ENCODE measurements around the gene ZBTB18.

Gene ZBTB18

DNA sequence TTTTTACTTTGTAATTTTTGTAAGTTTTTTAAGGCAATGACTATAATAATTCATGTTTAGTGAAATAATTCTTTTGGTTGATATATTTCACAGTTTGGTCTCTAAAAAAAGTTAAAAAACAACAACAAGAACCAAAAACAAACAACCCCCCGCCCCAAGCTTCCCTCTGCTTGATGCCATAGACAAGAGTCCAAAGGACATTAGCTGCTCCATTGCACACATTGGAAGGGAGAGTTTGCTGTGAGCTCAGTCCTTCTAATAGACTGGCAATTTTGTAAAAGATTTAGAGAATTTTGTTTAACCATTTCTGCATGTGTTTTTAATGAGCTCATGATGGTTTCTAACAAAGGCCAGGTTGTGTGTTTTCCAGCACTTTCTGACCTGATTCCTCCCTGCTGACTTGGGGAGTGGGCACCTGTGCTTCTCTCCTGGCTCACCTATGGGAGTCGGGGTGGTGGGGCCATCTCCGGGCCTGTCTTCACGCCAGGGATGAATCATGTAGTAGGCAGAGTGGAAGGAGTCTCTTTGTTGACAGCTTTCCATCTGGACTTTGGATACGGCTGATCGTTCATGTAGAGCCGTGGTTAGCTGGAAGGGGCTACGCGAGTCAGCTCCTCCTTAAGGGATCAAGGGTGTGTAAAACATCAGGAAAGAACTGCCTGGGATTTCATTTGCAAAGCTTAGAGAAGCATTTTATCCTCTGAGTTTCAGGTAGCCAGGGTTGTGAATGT is 14.1 kb downstream of the ZBTB18 start:
- Histone ChIP-seq H3K27me3 (ENCODE audit: insufficient read depth, low read length) (no peaks in the 10 kb centered on the region), H3K9ac (ENCODE audit: low read length) (no peak overlapping the region), H3K79me2 (ENCODE audit: control insufficient read depth, insufficient read depth, low read length, poor library complexity) (no peaks in the 10 kb centered on the region), H3K18ac (ENCODE audit: low read length) (no peak overlapping the region), H4K8ac (ENCODE audit: low read depth, low read length) (no peak overlapping the region), H3K4ac (ENCODE audit: low read depth, low read length) (no peak overlapping the region), H4K12ac (ENCODE audit: low read depth, low read length) (no peak overlapping the region), H3K14ac (ENCODE audit: low read length) (no peak overlapping the region), H3K79me1 (ENCODE audit: low read length) (no peaks in the 10 kb centered on the region), H3K9me3 (ENCODE audit: insufficient read depth, low read depth, low read length) (no peaks in the 10 kb centered on the region), H3K4me3 (ENCODE audit: low read depth, low read length) (no peak overlapping the region), H3K4me1 (ENCODE audit: control insufficient read depth in 1 of 2, insufficient read depth in 2 of 2, low read length in 2 of 2) (no peaks in the 10 kb centered on the region), H2AFZ (ENCODE audit: insufficient read depth, low read length, poor library complexity) (no peak overlapping the region), H3K36me3 (ENCODE audit: control insufficient read depth in 1 of 2, insufficient read depth in 2 of 2, low read length in 2 of 2) (no peaks in the 10 kb centered on the region), H2BK5ac (ENCODE audit: low read depth, low read length, poor library complexity) (no peak overlapping the region), H3K27ac (ENCODE audit: low read depth, low read length) (no peak overlapping the region), H2BK120ac (ENCODE audit: insufficient read depth, low read length, poor library complexity) (no peak overlapping the region), H3K4me2 (ENCODE audit: low read length) (no peak overlapping the region), H2BK12ac (ENCODE audit: low read length) (no peak overlapping the region), H3K23ac (ENCODE audit: low read length) (no peak overlapping the region), H4K91ac (ENCODE audit: low read depth, low read length) (no peak overlapping the region), H2AK5ac (ENCODE audit: low read length) (no peak overlapping the region)
- no CpG with 5 or more reads among the region's 9 CpGs for WGBS (ENCODE audit: extremely low coverage, insufficient coverage, insufficient read length)
- no peak for DNase-seq

DNA sequence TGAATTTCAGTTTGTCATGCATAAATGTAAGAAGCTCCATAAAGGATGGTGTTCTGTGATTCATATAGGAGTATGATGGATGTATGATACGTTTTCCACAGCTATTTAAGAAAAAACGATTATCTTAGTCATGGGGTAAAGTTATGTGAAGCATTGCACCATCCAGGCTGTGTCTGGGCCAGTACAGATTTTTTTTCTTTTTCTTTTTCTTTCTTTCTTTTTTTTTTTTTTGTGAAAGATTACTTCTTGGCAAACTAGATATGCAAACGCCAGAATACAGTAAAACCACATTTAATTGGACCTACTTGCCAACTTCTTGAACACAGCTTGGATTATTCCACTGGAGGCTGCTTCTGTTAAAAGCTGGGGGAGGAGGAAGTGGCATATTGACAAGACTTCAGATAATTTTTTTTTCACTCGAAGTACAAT is 14.9 kb downstream of the ZBTB18 start:
- H3K4ac ChIP-seq (ENCODE audit: low read depth, low read length), result no peak overlapping the region
- H4K8ac ChIP-seq (ENCODE audit: low read depth, low read length), result no peak overlapping the region
- no peak overlapping the region for H3K23ac ChIP-seq (ENCODE audit: low read length)
- no peak overlapping the region for H4K91ac ChIP-seq (ENCODE audit: low read depth, low read length)
- H3K4me1 ChIP-seq (ENCODE audit: control insufficient read depth in 1 of 2, insufficient read depth in 2 of 2, low read length in 2 of 2), result no peaks in the 10 kb centered on the region
- H3K79me1 ChIP-seq (ENCODE audit: low read length), result no peaks in the 10 kb centered on the region
- H2BK120ac ChIP-seq (ENCODE audit: insufficient read depth, low read length, poor library complexity), result no peak overlapping the region
- no peaks in the 10 kb centered on the region for H3K9me3 ChIP-seq (ENCODE audit: insufficient read depth, low read depth, low read length)
- no peak overlapping the region for H4K12ac ChIP-seq (ENCODE audit: low read depth, low read length)
- no peak overlapping the region for H3K14ac ChIP-seq (ENCODE audit: low read length)
- H3K27me3 ChIP-seq (ENCODE audit: insufficient read depth, low read length), result no peaks in the 10 kb centered on the region
- H3K9ac ChIP-seq (ENCODE audit: low read length), result no peak overlapping the region
- H3K79me2 ChIP-seq (ENCODE audit: control insufficient read depth, insufficient read depth, low read length, poor library complexity), result no peaks in the 10 kb centered on the region
- peak in 1 of 2 donors; percentile 18 for DNase-seq
- H3K18ac ChIP-seq (ENCODE audit: low read length), result no peak overlapping the region
- H3K4me3 ChIP-seq (ENCODE audit: low read depth, low read length), result no peak overlapping the region
- H3K27ac ChIP-seq (ENCODE audit: low read depth, low read length), result no peak overlapping the region
- no peak overlapping the region for H2AK5ac ChIP-seq (ENCODE audit: low read length)
- H2BK5ac ChIP-seq (ENCODE audit: low read depth, low read length, poor library complexity), result no peak overlapping the region
- WGBS (ENCODE audit: extremely low coverage, insufficient coverage, insufficient read length), result no CpG with 5 or more reads among the region's 4 CpGs
- H3K4me2 ChIP-seq (ENCODE audit: low read length), result no peak overlapping the region
- H3K36me3 ChIP-seq (ENCODE audit: control insufficient read depth in 1 of 2, insufficient read depth in 2 of 2, low read length in 2 of 2), result no peaks in the 10 kb centered on the region
- no peak overlapping the region for H2BK12ac ChIP-seq (ENCODE audit: low read length)
- no peak overlapping the region for H2AFZ ChIP-seq (ENCODE audit: insufficient read depth, low read length, poor library complexity)

DNA sequence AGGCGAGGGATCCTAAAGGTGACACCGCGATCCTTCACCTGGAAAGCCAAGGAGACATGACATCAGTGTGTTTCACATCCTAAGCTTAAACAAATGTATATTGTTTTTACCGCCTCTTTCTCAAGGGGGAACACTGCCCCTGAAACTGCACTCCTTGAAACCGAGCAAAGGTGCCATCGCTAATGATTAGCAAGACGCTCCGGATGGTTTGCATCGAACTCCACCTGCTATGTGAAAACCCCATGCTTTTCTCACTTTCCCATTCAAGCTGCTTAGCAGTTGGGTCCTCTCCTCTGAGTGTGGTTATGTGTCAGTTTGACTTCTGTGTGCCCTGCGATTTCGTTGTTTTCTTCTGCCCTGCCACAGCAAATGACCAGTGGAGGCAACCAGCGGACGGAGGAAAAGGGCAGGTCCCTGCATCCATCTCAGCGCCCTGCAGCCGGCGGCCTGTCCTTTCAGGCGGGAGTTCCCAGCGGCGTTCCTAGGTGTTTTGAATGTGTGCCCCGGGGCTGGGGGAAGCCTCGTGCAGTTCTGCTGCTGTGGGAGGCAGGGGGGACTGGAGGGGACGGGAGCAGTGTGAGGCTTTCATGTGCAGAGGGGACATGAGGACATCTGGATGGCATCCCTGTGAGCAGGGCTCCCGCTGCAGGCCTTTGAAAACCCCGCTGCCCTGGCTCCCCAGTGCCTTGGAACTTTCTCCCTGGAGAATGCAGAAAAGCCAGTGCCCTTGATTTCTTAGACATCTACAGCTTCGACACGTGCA is 16.1 kb downstream of the ZBTB18 start:
- H2BK5ac ChIP-seq (ENCODE audit: low read depth, low read length, poor library complexity), result no peak overlapping the region
- WGBS (ENCODE audit: extremely low coverage, insufficient coverage, insufficient read length), result no CpG with 5 or more reads among the region's 26 CpGs
- DNase-seq, result no peak
- no peak overlapping the region for H2AK5ac ChIP-seq (ENCODE audit: low read length)
- H4K12ac ChIP-seq (ENCODE audit: low read depth, low read length), result no peak overlapping the region
- H3K27me3 ChIP-seq (ENCODE audit: insufficient read depth, low read length), result no peaks in the 10 kb centered on the region
- H3K9ac ChIP-seq (ENCODE audit: low read length), result no peak overlapping the region
- H3K36me3 ChIP-seq (ENCODE audit: control insufficient read depth in 1 of 2, insufficient read depth in 2 of 2, low read length in 2 of 2), result no peaks in the 10 kb centered on the region
- H4K91ac ChIP-seq (ENCODE audit: low read depth, low read length), result no peak overlapping the region
- H3K27ac ChIP-seq (ENCODE audit: low read depth, low read length), result no peak overlapping the region
- no peaks in the 10 kb centered on the region for H3K4me1 ChIP-seq (ENCODE audit: control insufficient read depth in 1 of 2, insufficient read depth in 2 of 2, low read length in 2 of 2)
- no peak overlapping the region for H3K4me2 ChIP-seq (ENCODE audit: low read length)
- no peak overlapping the region for H3K14ac ChIP-seq (ENCODE audit: low read length)
- no peak overlapping the region for H3K4ac ChIP-seq (ENCODE audit: low read depth, low read length)
- no peaks in the 10 kb centered on the region for H3K79me2 ChIP-seq (ENCODE audit: control insufficient read depth, insufficient read depth, low read length, poor library complexity)
- no peak overlapping the region for H4K8ac ChIP-seq (ENCODE audit: low read depth, low read length)
- no peaks in the 10 kb centered on the region for H3K79me1 ChIP-seq (ENCODE audit: low read length)
- H2BK120ac ChIP-seq (ENCODE audit: insufficient read depth, low read length, poor library complexity), result no peak overlapping the region
- no peak overlapping the region for H3K18ac ChIP-seq (ENCODE audit: low read length)
- H3K9me3 ChIP-seq (ENCODE audit: insufficient read depth, low read depth, low read length), result no peaks in the 10 kb centered on the region
- no peak overlapping the region for H3K23ac ChIP-seq (ENCODE audit: low read length)
- no peak overlapping the region for H3K4me3 ChIP-seq (ENCODE audit: low read depth, low read length)
- H2BK12ac ChIP-seq (ENCODE audit: low read length), result no peak overlapping the region
- H2AFZ ChIP-seq (ENCODE audit: insufficient read depth, low read length, poor library complexity), result no peak overlapping the region

DNA sequence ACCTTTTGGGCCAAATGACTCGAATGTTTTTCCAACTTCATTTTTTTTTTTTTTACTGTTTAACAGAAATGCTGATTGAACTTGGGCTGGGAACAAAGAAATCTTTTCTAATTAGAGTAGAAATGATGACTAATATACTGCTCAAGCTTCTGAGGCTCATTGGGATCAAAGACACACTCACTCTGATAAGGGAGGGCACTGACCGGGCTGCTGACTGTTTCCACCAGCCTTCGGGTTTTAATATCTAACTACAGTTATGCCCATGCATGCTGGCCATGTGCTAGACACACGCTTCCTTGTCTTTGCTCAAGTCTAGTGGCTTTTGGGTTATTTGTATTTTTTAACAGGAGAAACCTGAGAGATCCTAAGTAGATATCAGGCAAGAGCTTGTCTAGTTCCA is 16.8 kb downstream of the ZBTB18 start:
- H2BK12ac ChIP-seq (ENCODE audit: low read length), result no peak overlapping the region
- no peak overlapping the region for H3K4ac ChIP-seq (ENCODE audit: low read depth, low read length)
- H3K27me3 ChIP-seq (ENCODE audit: insufficient read depth, low read length), result no peaks in the 10 kb centered on the region
- H3K18ac ChIP-seq (ENCODE audit: low read length), result no peak overlapping the region
- whole genome bisulfite sequencing (ENCODE audit: extremely low coverage, insufficient coverage, insufficient read length), result no CpG with 5 or more reads among the region's 4 CpGs
- no peak overlapping the region for H2AK5ac ChIP-seq (ENCODE audit: low read length)
- H3K4me3 ChIP-seq (ENCODE audit: low read depth, low read length), result no peak overlapping the region
- DNase-seq, result no peak
- no peak overlapping the region for H4K8ac ChIP-seq (ENCODE audit: low read depth, low read length)
- H4K91ac ChIP-seq (ENCODE audit: low read depth, low read length), result no peak overlapping the region
- H2AFZ ChIP-seq (ENCODE audit: insufficient read depth, low read length, poor library complexity), result no peak overlapping the region
- H3K9me3 ChIP-seq (ENCODE audit: insufficient read depth, low read depth, low read length), result no peaks in the 10 kb centered on the region
- no peaks in the 10 kb centered on the region for H3K4me1 ChIP-seq (ENCODE audit: control insufficient read depth in 1 of 2, insufficient read depth in 2 of 2, low read length in 2 of 2)
- H3K9ac ChIP-seq (ENCODE audit: low read length), result no peak overlapping the region
- no peaks in the 10 kb centered on the region for H3K79me2 ChIP-seq (ENCODE audit: control insufficient read depth, insufficient read depth, low read length, poor library complexity)
- H3K27ac ChIP-seq (ENCODE audit: low read depth, low read length), result no peak overlapping the region
- H3K14ac ChIP-seq (ENCODE audit: low read length), result no peak overlapping the region
- no peak overlapping the region for H3K23ac ChIP-seq (ENCODE audit: low read length)
- H3K36me3 ChIP-seq (ENCODE audit: control insufficient read depth in 1 of 2, insufficient read depth in 2 of 2, low read length in 2 of 2), result no peaks in the 10 kb centered on the region
- H3K79me1 ChIP-seq (ENCODE audit: low read length), result no peaks in the 10 kb centered on the region
- no peak overlapping the region for H4K12ac ChIP-seq (ENCODE audit: low read depth, low read length)
- no peak overlapping the region for H2BK5ac ChIP-seq (ENCODE audit: low read depth, low read length, poor library complexity)
- no peak overlapping the region for H2BK120ac ChIP-seq (ENCODE audit: insufficient read depth, low read length, poor library complexity)
- no peak overlapping the region for H3K4me2 ChIP-seq (ENCODE audit: low read length)

Data from trophoblast cell (in vitro differentiated cells and primary cell).